ENCODE data around the gene PRR29.

PRR29 gene

DNA sequence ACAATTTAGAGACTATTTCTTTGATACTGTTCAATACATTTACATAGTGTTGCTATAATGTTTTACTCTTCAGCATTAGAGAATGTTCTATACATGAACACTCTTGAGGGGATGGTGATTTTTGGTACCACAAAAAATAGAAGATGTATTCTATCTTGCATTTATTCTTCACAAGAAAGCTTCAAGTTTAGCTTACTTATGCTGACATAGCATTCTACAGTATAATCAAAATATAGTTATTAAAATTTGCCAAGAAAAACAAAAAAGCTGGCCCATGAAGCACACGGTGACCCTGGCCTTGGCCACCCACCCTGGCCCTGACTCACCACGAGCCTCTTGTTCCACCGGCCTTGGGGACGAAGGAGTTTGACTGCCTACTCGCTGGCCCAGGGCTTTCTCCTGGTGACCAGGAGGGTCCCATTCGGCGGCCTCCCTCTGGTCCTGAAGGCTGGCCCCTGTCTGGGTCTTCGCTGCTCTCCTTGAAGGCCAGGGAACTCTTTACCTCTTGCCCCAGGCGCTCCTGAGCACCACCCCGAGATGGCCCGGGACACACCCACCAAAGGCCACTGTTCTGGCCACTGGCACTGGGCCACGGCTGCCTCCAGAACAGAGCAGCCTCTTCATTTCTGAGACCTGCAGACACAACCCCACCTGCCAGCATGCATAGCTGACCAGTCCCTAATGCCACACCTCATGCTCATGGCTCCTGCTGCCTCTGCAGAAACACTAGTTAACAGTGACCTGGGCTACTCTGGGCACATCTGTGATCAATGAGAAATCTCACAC lies 44.7 kb downstream of the PRR29 start:
- DNase-seq (ENCODE audit: low read depth, low spot score), result no peak

DNA sequence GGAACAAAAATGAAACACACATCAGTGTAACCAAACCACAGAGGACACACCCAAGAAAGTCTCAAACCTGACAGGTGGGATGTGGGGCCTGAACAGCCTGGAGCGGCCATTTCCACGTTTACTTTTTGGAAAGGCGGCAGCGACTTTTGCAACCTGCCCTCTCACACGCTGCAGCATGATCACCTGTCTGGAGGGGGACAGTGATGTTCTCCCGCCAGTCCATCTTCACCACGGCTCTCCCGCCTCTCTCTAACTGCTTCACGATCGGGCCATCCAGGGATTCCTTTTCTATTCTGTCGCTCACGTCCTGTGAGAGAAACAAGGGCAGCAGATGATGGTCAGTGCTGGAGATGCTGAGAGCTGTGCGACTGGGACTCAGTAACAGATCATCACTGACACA lies 47.0 kb downstream of the PRR29 start:
- DNase-seq (ENCODE audit: low read depth, low spot score), result no peak

DNA sequence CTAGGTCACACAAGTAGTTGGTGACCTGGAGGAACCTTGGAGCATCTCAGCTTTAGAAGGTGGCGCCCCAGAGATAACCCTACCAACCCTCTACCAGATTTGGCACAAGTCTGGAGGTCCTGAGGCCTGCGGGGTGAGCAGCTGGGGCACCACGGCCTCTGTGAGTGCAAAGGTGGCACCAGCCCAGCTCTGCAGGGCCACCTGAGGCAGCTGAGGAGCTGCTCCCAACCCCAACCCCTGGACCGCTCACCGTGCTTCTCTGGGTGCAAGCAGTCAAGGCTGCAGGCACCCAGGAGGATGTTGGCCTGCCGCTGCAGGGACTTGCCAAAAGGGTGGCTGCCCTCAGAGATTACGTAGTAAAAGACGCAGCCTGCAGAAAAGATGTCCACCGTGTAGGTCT lies 50.7 kb downstream of the PRR29 start:
- no peak for DNase-seq (ENCODE audit: low read depth, low spot score)

DNA sequence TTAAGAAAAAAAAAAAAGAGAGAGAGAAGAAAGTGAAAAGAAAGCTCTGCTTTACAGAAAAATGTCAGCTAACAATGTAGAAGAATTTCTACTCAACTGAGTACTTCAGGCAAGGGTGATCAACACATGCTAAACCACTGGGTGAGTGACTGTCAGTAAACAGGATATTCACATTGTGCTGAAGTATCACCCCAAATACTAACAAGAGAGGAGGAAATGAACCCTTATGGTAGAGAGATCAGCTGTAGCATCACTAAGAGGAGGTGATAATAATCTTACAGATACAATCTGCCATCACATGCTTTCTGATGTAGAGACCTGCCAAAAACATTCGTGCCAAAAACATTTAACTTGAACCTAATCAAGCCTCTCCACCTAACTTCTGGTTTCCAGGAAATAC lies 53.0 kb downstream of the PRR29 start:
- DNase-seq (ENCODE audit: low read depth, low spot score), result no peak

DNA sequence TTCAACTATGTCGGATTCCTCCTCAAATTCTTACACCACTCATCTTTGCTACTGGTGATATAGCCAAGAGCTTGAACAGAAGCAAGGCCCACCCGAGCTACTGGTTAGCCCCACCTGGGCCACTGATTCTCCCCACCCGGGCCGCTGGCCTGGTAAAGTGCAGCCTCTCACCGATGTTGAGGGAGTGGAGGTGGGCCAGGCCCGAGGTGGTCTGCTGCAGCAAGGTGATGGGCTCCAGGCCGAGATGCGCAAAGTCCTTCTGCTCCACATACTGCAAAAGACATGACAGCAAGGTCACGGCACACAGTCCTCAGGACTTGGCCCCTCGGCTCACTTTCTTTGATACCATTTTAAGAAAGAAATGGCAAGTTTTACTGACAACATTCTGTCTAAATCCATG lies 55.0 kb downstream of the PRR29 start:
- DNase-seq (ENCODE audit: low read depth, low spot score), result no peak
